GM18505 (cell line): ENCODE data around the gene DYNLRB1.

Experiments used
- ATAC-seq: cut with Tn5 transposase; IDR thresholded peaks from one replicate; pipeline ENCODE4 v1.9.1; 2021; ENCODE audit not compliant: unreplicated experiment
- POLR2A ChIP-seq: IDR thresholded peaks from 4 replicates; pipeline ENCODE4 v1.6.1; 2011; ENCODE audit warnings: borderline replicate concordance; ENCODE audit not compliant: insufficient read depth, insufficient read length; ENCODE audit errors: extremely low read depth

Gene DYNLRB1

GRCh38 chr20:34544109-34544796, 28.0 kb downstream of the DYNLRB1 start:
- no peak for ATAC-seq
- no peak for TF ChIP-seq POLR2A

GRCh38 chr20:34546751-34547181, 30.5 kb downstream of the DYNLRB1 start:
- ATAC-seq, result no peak
- TF ChIP-seq POLR2A, result no peak

- TF ChIP-seq POLR2A, result no peak
These were observed 31.8 kb downstream of the DYNLRB1 start for GRCh38 chr20:34547844-34548613.

GRCh38 chr20:34549291-34549928, 33.2 kb downstream of the DYNLRB1 start:
- no peak for ATAC-seq
- no peak for TF ChIP-seq POLR2A

More at GRCh38 chr20:34547844-34548613, 31.8 kb downstream of the DYNLRB1 start:
- no peak for ATAC-seq

- TF ChIP-seq POLR2A, result no peak
- no peak for ATAC-seq
These were observed 33.7 kb downstream of the DYNLRB1 start for GRCh38 chr20:34549929-34550305.

- no peak for TF ChIP-seq POLR2A
- ATAC-seq, result no peak
These were observed 36.3 kb downstream of the DYNLRB1 start for GRCh38 chr20:34552569-34552968.

GRCh38 chr20:34553366-34553867, 37.2 kb downstream of the DYNLRB1 start:
- no peak for ATAC-seq
- TF ChIP-seq POLR2A, result no peak

- ATAC-seq, result no peak
- no peak for TF ChIP-seq POLR2A
These were observed 41.7 kb downstream of the DYNLRB1 start for GRCh38 chr20:34557936-34558319.

- TF ChIP-seq POLR2A, result no peak
- ATAC-seq, result peak; percentile 67
These were observed 42.3 kb downstream of the DYNLRB1 start, which contains the start of gene MAP1LC3A for GRCh38 chr20:34558320-34559218. MAP1LC3A (plus strand) TSS chr20:34558718; CDS start chr20:34558869, 151 bp downstream.

- no peak for ATAC-seq
- no peak for TF ChIP-seq POLR2A
These were observed 43.3 kb downstream of the DYNLRB1 start for GRCh38 chr20:34559311-34560140.

- TF ChIP-seq POLR2A, result no peak
- no peak for ATAC-seq
These were observed 43.9 kb downstream of the DYNLRB1 start for GRCh38 chr20:34560141-34560523.

GRCh38 chr20:34560614-34561013, 44.4 kb downstream of the DYNLRB1 start:
- ATAC-seq, result no peak
- no peak for TF ChIP-seq POLR2A

- no peak for ATAC-seq
- no peak for TF ChIP-seq POLR2A
These were observed 45.4 kb downstream of the DYNLRB1 start for GRCh38 chr20:34561661-34562060.

- no peak for TF ChIP-seq POLR2A
- no peak for ATAC-seq
These were observed 46.4 kb downstream of the DYNLRB1 start for GRCh38 chr20:34562641-34563040.
